ENCODE results near the gene CCDC93. TPM values are rescaled to one million over a fixed set of nuclear protein-coding genes. Genes with fewer than 3 reads are reported as not detected.
"Not testable (repeated sequence)": the region's sequence is repeated elsewhere in the genome, so short reads cannot be mapped to it uniquely, and the experiment has no call there.

CCDC93 gene
- total RNA-seq, 1 donor from 2014 or later = 63.4 TPM

DNA sequence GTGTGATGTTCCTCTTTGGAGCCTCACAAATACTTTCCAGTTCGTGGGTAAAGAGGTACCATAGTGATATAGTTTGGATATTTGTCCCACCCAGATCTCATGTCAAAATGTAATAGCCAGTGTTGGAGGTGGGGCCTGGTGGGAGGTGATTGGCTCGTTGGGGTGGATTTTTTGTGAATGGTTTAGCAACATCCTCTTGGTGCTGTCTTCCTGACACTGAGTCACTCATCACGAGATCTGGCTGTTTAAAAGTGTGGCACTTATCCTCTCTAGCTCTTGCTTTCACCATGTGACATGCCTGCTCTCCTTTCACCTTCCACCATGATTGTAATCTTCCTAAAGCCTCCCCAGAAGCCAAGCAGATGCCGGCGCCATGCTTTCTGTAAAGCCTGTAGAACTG, 3.0 kb upstream of the CCDC93 start:
- Mint-ChIP-seq H3K27me3 (peaks cover 41% of the 10 kb centered on the region), H3K36me3 (ENCODE audit: insufficient read depth) (no peaks in the 10 kb centered on the region), H3K27ac (no peak overlapping the region), H3K4me3 (ENCODE audit: low read depth) (no peak overlapping the region), H3K4me1 (ENCODE audit: low read depth) (peaks cover 10% of the 10 kb centered on the region), H3K9me3 (ENCODE audit: low read depth) (no peaks in the 10 kb centered on the region)
- TF ChIP-seq CTCF (IDR thresholded peaks at IDR 0.05; ENCODE audit: unreplicated experiment) = no peak
- DNase-seq (ENCODE audit: low spot score, unreplicated experiment) = no peak

- not testable (repeated sequence) for H3K9me3 Mint-ChIP-seq (ENCODE audit: low read depth); H3K36me3 Mint-ChIP-seq (ENCODE audit: insufficient read depth); DNase-seq (ENCODE audit: low spot score, unreplicated experiment); H3K4me3 Mint-ChIP-seq (ENCODE audit: low read depth); H3K27ac Mint-ChIP-seq
- H3K4me1 Mint-ChIP-seq (ENCODE audit: low read depth) = peaks cover 10% of the 10 kb centered on the region
- H3K27me3 Mint-ChIP-seq = peaks cover 37% of the 10 kb centered on the region
These were observed 1.9 kb upstream of the CCDC93 start for GRCh38 chr2:118015761-118016160.

DNA sequence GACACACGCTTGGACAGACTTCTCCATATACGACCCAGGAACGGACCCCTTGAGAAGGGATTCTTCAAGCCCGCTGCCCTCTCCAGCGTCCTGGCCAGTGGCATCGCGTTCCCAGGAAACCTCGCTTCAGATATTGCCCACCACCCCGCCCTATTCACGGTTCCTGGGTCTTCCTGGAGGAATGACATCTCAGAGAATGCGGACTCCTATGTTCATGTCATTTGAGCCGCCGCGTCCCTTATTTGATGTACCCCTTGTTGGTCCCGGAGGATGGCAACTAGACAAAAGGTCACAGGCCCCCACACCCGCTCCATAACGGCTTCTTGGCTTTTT, 588 bp upstream of the CCDC93 start:
- H3K4me1 Mint-ChIP-seq (ENCODE audit: low read depth) = peaks cover 10% of the 10 kb centered on the region
- H3K4me3 Mint-ChIP-seq (ENCODE audit: low read depth) = peak overlapping the region; percentile 88
- no peak for DNase-seq (ENCODE audit: low spot score, unreplicated experiment)
- peak overlapping the region; percentile 67 for H3K27ac Mint-ChIP-seq
- TF ChIP-seq CTCF (IDR thresholded peaks at IDR 0.05; ENCODE audit: unreplicated experiment) = no peak
- no peaks in the 10 kb centered on the region for H3K36me3 Mint-ChIP-seq (ENCODE audit: insufficient read depth)
- H3K9me3 Mint-ChIP-seq (ENCODE audit: low read depth) = no peaks in the 10 kb centered on the region
- peaks cover 37% of the 10 kb centered on the region for H3K27me3 Mint-ChIP-seq

- H3K9me3 Mint-ChIP-seq (ENCODE audit: low read depth) = no peaks in the 10 kb centered on the region
These were observed 598 bp downstream of the CCDC93 start for GRCh38 chr2:118013221-118013723.

DNA sequence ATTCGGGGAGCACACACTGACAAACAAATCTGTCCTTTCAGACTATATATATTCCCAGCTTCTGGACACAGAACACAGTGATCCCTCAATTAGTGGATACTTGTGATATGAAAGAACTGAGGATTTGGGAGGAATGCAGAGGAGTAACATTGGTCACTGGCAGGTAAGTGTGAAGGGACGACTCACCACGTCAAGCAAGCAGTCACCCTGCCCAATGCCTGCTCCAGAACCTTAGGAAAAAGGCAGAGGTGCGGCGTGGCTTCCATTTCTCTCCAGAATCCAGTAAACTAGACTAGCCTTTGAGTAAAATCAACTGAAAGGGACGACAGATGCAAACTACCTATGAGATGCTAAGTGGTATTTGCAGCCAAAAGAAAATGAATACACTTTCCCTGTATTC, 1.1 kb downstream of the CCDC93 start:
- Mint-ChIP-seq H3K36me3 (ENCODE audit: insufficient read depth) (peaks cover 3% of the 10 kb centered on the region), H3K27me3 (peaks cover 30% of the 10 kb centered on the region), H3K27ac (peak overlapping the region; percentile 64), H3K4me1 (ENCODE audit: low read depth) (peaks cover 10% of the 10 kb centered on the region), H3K9me3 (ENCODE audit: low read depth) (no peaks in the 10 kb centered on the region), H3K4me3 (ENCODE audit: low read depth) (peak overlapping the region; percentile 88)
- no peak for DNase-seq (ENCODE audit: low spot score, unreplicated experiment)
- no peak for TF ChIP-seq CTCF (IDR thresholded peaks at IDR 0.05; ENCODE audit: unreplicated experiment)

More at GRCh38 chr2:118013221-118013723, 598 bp downstream of the CCDC93 start:
- TF ChIP-seq CTCF (IDR thresholded peaks at IDR 0.05; ENCODE audit: unreplicated experiment) = peak; percentile 24
- peak; percentile 37 for DNase-seq (ENCODE audit: low spot score, unreplicated experiment)
- Mint-ChIP-seq H3K4me3 (ENCODE audit: low read depth) (peak overlapping the region; percentile 88), H3K4me1 (ENCODE audit: low read depth) (peaks cover 10% of the 10 kb centered on the region), H3K36me3 (ENCODE audit: insufficient read depth) (no peaks in the 10 kb centered on the region), H3K27me3 (peaks cover 33% of the 10 kb centered on the region), H3K27ac (peak overlapping the region; percentile 64)

GRCh38 chr2:118010473-118010872, 3.4 kb downstream of the CCDC93 start:
- no peak overlapping the region for H3K4me3 Mint-ChIP-seq (ENCODE audit: low read depth)
- H3K4me1 Mint-ChIP-seq (ENCODE audit: low read depth) = peaks cover 10% of the 10 kb centered on the region
- no peak for DNase-seq (ENCODE audit: low spot score, unreplicated experiment)
- no peaks in the 10 kb centered on the region for H3K9me3 Mint-ChIP-seq (ENCODE audit: low read depth)
- peaks cover 7% of the 10 kb centered on the region for H3K36me3 Mint-ChIP-seq (ENCODE audit: insufficient read depth)
- H3K27me3 Mint-ChIP-seq = peaks cover 10% of the 10 kb centered on the region
- no peak overlapping the region for H3K27ac Mint-ChIP-seq
- TF ChIP-seq CTCF (IDR thresholded peaks at IDR 0.05; ENCODE audit: unreplicated experiment) = no peak

Data from progenitor cell of endocrine pancreas (in vitro differentiated cells).